Naive B cell (primary cell): ENCODE results near the gene MZB1. TPM values are rescaled to one million over a fixed set of nuclear protein-coding genes. Genes with fewer than 3 reads are reported as not detected.
A peak's percentile ranks its signal among the peaks of the same experiment; 100 is the strongest.
"Not testable (repeated sequence)": the region's sequence is repeated elsewhere in the genome, so short reads cannot be mapped to it uniquely, and the experiment has no call there.

Experiments used
- ATAC-seq, 2 donors: fragments of 150-1000 bp; cut with Tn5 transposase; 2 replicates each; pipeline ENCODE4 v1.10.0; 2021; ENCODE audit warnings: low read depth in 2 of 2, mild to moderate bottlenecking in 2 of 2, moderate library complexity in 2 of 2
- DNase-seq: peaks from one replicate; pipeline ENCODE4 v3.0.0; 2022
- H3K27ac Mint-ChIP-seq, 6 donors: one replicate each; pipeline ENCODE4 v1.8.0; 2020 to 2022; ENCODE audit warnings: mild to moderate bottlenecking in 6 of 6, mixed read lengths in 6 of 6, moderate library complexity in 5 of 6, inconsistent platforms in 2 of 6
- H3K27me3 Mint-ChIP-seq, 3 donors: one replicate each; pipeline ENCODE4 v1.8.0; 2021 to 2022; ENCODE audit warnings: mixed read lengths in 3 of 3, mild to moderate bottlenecking in 1 of 3
- H3K36me3 Mint-ChIP-seq, 2 donors: one replicate each; pipeline ENCODE4 v1.8.0; 2020 to 2022; ENCODE audit warnings: mixed read lengths in 2 of 2, inconsistent platforms in 1 of 2, mild to moderate bottlenecking in 1 of 2
- H3K4me1 Mint-ChIP-seq, 3 donors: one replicate each; pipeline ENCODE4 v1.8.0; 2020 to 2022; ENCODE audit warnings: mixed read lengths in 3 of 3, inconsistent platforms in 1 of 3, mild to moderate bottlenecking in 1 of 3, moderate library complexity in 1 of 3
- H3K4me3 Mint-ChIP-seq, 8 donors: one replicate each; pipeline ENCODE4 v1.8.0; 2020 to 2022; ENCODE audit warnings: mild to moderate bottlenecking in 8 of 8, mixed read lengths in 8 of 8, moderate library complexity in 8 of 8, inconsistent platforms in 2 of 8
- H3K9me3 Mint-ChIP-seq, 7 donors: one replicate each; pipeline ENCODE4 v1.8.0; 2020 to 2022; ENCODE audit warnings: mixed read lengths in 7 of 7, mild to moderate bottlenecking in 5 of 7, inconsistent platforms in 2 of 7, moderate library complexity in 1 of 7
- polyA plus RNA-seq, 6 donors: library from polyadenylated mRNA; unstranded; fragments of 300-500 nt; fragmentation: Illumina TruSeq; gene quantifications; one replicate each; pipeline ENCODE4 v1.2.3, GENCODE V29; 2021; ENCODE audit warnings: low read depth in 6 of 6

Gene MZB1
- polyA plus RNA-seq, 6 donors from 2014 or later, result 49.7 to 105 (median 88.1) TPM

DNA sequence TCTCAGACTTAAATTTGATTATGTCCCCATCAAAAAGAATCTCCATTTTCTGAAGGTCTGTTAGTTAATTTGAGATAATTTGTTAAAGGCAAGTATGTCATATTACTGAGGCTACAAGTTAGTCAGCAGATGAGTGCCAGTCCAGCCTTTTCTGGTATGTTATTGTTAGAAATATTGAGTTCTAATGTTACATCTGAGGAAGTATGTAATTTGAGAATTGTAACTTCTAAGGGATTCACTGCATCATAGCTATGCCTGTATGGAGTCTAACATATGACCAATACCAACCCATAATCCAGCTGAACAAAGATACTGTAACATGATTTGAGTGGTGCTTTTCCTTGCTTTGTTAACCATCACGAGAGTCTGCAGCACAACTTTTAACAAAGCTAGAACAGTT lies 20.5 kb downstream of the MZB1 start:
- ATAC-seq, result no peak
- no peak for DNase-seq
- Mint-ChIP-seq H3K9me3 (no peaks in the 10 kb centered on the region), H3K36me3 (peaks cover 4 to 17% of the 10 kb centered on the region in 2 donors), H3K27me3 (no peaks in the 10 kb centered on the region), H3K4me1 (no peaks in the 10 kb centered on the region), H3K4me3 (no peak overlapping the region), H3K27ac (peak overlapping the region in 1 of 6 donors; percentile 28)

DNA sequence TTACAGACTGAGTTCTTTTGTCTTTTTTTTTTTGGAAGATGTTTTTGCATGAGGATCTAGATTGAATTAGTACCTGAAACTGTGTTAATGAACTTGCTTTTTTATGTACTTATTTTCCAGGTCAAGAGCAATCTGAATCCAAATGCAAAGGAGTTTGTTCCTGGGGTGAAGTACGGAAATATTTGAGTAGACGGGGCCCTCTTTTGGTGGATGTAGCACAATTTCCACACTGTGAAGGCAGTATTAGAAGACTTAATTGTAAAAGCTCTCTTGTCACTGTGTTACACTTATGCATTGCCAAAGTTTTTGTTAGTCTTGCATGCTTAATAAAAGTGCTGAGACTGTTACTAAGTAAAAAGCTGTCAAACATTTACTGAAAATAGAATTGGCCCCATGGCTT lies 21.1 kb downstream of the MZB1 start:
- no peak for ATAC-seq
- no peaks in the 10 kb centered on the region for H3K4me1 Mint-ChIP-seq
- H3K36me3 Mint-ChIP-seq, result peaks cover 10 to 21% of the 10 kb centered on the region in 2 donors
- DNase-seq, result no peak
- peak overlapping the region in 3 of 6 donors; percentile 39 to 92 (median 66) for H3K27ac Mint-ChIP-seq
- no peaks in the 10 kb centered on the region for H3K27me3 Mint-ChIP-seq
- H3K4me3 Mint-ChIP-seq, result no peak overlapping the region
- H3K9me3 Mint-ChIP-seq, result no peaks in the 10 kb centered on the region

DNA sequence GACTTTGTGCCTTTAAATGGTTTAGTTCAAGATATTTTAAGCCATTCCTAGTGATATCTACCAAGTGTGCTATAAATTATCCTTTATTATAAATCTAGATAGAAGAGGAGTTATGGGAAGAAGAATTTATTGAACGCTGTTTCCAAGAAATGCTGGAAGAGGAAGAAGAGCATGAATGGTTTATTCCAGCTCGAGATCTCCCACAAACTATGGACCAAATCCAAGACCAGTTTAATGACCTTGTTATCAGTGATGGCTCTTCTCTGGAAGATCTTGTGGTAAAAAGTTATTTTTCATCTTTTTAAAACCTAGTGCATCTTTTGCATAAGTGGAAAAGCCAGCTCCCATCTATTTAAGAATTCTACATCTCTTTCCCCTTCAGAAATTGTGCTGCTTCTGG lies 25.2 kb downstream of the MZB1 start:
- DNase-seq (no peak), ATAC-seq (no peak)
- H3K9me3 Mint-ChIP-seq, result no peaks in the 10 kb centered on the region
- H3K36me3 Mint-ChIP-seq, result peaks cover 10 to 18% of the 10 kb centered on the region in 2 donors
- H3K27me3 Mint-ChIP-seq, result no peaks in the 10 kb centered on the region
- H3K27ac Mint-ChIP-seq, result peak overlapping the region in 1 of 6 donors; percentile 16
- H3K4me1 Mint-ChIP-seq, result peaks cover 0 to 10% (median 4%) of the 10 kb centered on the region in 3 donors
- H3K4me3 Mint-ChIP-seq, result no peak overlapping the region

DNA sequence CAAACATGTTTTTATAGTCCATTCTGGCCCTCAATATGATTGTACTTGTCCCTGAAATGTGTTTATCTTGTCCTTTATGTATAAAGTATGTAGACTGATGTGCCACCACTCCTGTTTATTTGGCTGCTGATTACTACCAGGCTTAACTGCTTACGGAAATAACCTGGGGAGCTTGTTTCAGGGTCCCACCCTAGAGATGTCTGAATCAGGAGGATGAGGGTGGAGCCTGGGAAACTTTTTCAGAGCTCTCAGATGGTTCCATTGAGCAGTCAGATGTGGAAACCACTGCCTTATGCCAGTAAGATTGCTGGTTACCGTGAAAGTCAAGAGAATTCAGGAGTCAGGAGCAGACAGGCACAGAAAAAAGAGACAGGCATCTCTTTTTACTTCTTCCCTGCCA lies 25.8 kb downstream of the MZB1 start:
- no peaks in the 10 kb centered on the region for H3K27me3 Mint-ChIP-seq
- H3K36me3 Mint-ChIP-seq, result peaks cover 10 to 16% of the 10 kb centered on the region in 2 donors
- DNase-seq, result no peak
- H3K4me3 Mint-ChIP-seq, result no peak overlapping the region
- H3K4me1 Mint-ChIP-seq, result peaks cover 0 to 10% (median 4%) of the 10 kb centered on the region in 3 donors
- H3K9me3 Mint-ChIP-seq, result no peaks in the 10 kb centered on the region
- H3K27ac Mint-ChIP-seq, result peak overlapping the region in 1 of 6 donors; percentile 16
- no peak for ATAC-seq

DNA sequence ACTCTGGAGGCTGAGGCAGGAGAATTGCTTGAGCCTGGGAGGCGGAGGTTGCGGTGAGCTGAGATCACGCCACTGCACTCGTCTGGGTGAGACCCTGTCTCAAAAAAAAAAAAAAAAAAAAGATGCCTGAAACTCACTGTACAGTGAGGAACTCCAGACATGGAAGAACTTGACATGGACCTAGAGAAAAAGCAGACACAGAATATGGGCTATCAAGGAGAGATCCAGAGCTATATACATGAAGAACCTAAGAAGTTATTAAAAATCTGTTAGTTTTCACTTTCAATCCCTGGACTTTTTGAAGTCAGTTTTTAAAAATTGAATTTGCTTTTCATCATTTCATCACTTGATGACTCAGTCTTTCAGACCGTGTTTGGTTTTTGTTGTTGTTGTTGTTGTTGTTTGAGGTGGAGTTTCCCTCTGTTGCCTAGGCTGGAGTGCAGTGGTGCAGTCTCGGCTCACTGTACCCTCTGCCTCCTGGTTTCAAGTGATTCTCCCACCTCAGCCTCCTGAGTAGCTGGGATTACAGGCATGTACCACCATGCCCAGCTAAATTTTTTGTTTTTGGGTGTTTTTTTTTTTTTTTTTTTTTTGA lies 27.8 kb downstream of the MZB1 start:
- Mint-ChIP-seq H3K27me3 (no peaks in the 10 kb centered on the region), H3K27ac (no peak overlapping the region), H3K36me3 (peaks cover 10% of the 10 kb centered on the region in 2 donors), H3K4me1 (peaks cover 13 to 20% (median 16%) of the 10 kb centered on the region in 3 donors), H3K4me3 (no peak overlapping the region), H3K9me3 (no peaks in the 10 kb centered on the region)
- ATAC-seq (no peak), DNase-seq (no peak)

DNA sequence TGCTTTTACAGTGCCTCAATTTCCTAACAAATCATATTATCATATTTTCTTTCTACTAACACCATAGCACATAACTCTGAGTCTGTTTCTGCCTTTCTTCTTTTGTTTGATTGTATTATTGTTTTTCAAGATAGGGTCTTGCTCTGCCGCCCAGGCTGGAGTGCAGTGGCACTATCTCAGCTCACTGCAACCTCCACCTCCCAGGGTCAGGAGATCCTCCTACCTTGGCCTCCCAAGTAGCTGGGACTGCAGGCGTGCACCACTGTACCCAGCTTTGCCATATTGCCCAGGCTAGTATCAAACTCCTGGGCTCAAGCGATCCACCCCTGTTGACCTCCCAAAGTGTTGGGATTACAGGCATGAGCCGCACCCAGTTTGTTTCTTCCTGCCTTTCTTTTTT lies 29.3 kb downstream of the MZB1 start:
- peaks cover 10% of the 10 kb centered on the region in 2 donors for H3K36me3 Mint-ChIP-seq
- H3K4me1 Mint-ChIP-seq, result peaks cover 13 to 27% (median 27%) of the 10 kb centered on the region in 3 donors
- no peak for DNase-seq
- peak overlapping the region in 1 of 8 donors; percentile 40 for H3K4me3 Mint-ChIP-seq
- H3K27me3 Mint-ChIP-seq, result no peaks in the 10 kb centered on the region
- ATAC-seq, result no peak
- peak overlapping the region in 2 of 6 donors; percentile 21 to 80 for H3K27ac Mint-ChIP-seq
- no peaks in the 10 kb centered on the region for H3K9me3 Mint-ChIP-seq

DNA sequence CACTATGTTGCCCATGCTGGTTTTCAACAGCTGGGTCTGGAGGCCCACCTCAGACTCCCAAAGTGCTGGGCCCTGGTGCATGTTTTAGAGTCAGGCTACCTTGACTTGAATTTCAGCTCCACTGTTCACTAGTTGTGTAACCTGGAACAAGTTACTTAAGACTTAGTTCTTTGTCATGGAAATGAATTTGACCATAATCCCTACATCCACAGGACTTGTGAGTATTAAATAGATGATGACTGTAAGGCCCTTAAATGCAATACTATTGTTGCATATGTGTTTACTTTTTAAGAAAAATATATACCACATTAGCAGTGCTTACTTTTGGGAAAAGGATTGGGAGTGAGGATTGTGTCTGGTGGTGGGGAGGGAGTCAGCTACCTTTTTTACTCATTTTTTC lies 31.6 kb downstream of the MZB1 start:
- Mint-ChIP-seq H3K27ac (peak overlapping the region in 1 of 6 donors; percentile 18), H3K4me1 (peaks cover 20 to 38% (median 35%) of the 10 kb centered on the region in 3 donors), H3K27me3 (no peaks in the 10 kb centered on the region), H3K36me3 (peaks cover 6 to 9% of the 10 kb centered on the region in 2 donors), H3K9me3 (peaks cover 0 to 7% (median 0%) of the 10 kb centered on the region in 7 donors), H3K4me3 (no peak overlapping the region)
- DNase-seq (no peak), ATAC-seq (no peak)

DNA sequence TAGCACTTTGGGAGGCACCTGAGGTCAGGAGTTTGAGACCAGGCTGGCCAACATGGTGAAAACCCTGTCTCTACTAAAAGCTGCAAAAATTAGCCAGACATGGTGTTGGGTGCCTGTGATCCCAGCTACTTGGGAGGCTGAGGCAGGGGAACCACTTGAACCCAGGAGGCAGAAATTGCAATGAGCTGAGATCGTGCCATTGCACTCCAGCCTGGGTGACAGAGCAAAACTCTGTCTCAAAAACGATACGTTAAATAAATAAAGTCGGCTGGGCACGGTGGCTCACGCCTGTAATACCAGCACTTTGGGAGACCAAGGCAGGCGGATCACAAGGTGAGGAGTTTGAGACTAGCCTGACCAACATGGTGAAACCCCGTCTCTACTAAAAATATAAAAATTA lies 33.8 kb downstream of the MZB1 start:
- not testable (repeated sequence) for DNase-seq, H3K36me3 Mint-ChIP-seq, H3K9me3 Mint-ChIP-seq, H3K27ac Mint-ChIP-seq, H3K27me3 Mint-ChIP-seq, ATAC-seq, H3K4me3 Mint-ChIP-seq
- peaks cover 24 to 41% (median 39%) of the 10 kb centered on the region in 3 donors for H3K4me1 Mint-ChIP-seq

DNA sequence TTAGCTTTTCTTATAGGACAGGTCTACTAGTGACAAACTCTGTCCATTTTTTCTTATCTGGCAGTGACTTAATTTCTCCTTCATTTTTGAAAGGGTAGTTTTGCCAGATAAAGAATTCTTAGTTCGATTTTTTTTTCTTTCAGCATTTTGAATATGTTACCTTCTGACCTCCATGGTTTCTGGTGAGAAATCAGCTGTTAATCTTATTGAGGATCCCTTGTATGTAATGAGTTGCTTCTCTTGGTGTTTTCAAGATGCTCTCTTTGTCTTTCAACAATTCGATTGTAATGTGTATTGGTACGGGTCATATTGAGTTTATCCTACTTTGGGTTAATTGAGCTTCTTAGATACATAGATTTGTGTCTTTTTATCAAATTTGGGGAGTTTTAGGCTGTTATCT lies 35.5 kb downstream of the MZB1 start:
- Mint-ChIP-seq H3K36me3 (peaks cover 6 to 9% of the 10 kb centered on the region in 2 donors), H3K27me3 (no peaks in the 10 kb centered on the region), H3K27ac (peak overlapping the region in 1 of 6 donors; percentile 75), H3K9me3 (peaks cover 0 to 7% (median 0%) of the 10 kb centered on the region in 7 donors), H3K4me3 (no peak overlapping the region), H3K4me1 (peaks cover 20 to 47% (median 38%) of the 10 kb centered on the region in 3 donors)
- ATAC-seq (no peak), DNase-seq (no peak)

DNA sequence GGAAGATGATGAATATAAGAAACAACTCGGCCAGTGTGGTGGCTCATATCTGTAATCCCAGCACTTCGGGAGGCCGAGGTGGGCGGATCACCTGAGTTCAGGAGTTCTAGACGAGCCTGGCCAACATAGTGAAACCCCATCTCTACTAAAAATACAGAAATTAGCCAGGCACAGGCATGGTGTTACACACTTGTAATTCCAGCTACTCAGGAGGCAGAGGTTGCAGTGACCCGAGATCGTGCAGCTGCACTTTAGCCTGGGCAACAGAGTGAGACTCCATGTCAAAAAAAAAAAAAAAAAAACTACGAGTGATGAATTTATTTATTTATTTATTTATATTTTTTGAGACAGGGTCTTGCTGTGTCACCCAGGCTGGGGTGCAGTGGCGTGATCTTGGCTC lies 41.9 kb downstream of the MZB1 start:
- not testable (repeated sequence) for H3K9me3 Mint-ChIP-seq, DNase-seq, H3K27me3 Mint-ChIP-seq, H3K36me3 Mint-ChIP-seq, ATAC-seq, H3K4me3 Mint-ChIP-seq
- Mint-ChIP-seq H3K4me1 (peaks cover 28 to 69% (median 58%) of the 10 kb centered on the region in 3 donors), H3K27ac (peak overlapping the region in 1 of 6 donors; percentile 41)

DNA sequence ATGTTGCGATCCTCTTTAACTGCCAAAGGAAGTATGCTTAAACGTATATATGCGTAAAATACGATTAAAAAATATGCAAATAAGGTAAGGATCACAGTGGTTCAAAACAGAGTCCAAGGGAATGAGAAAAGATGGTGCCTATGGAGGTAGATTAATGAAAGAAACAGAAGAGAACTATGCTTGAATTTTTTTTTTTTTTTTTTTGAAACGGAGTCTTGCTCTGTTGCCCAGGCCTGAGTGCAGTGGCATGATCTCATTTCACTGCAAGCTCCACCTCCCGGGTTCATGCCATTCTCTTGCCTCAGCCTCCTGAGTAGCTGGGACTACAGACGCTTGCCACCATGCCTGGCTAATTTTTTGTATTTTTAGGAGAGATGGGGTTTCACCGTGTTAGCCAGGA lies 44.3 kb downstream of the MZB1 start:
- H3K4me3 Mint-ChIP-seq, result peak overlapping the region in 4 of 8 donors; percentile 16 to 75 (median 35)

DNA sequence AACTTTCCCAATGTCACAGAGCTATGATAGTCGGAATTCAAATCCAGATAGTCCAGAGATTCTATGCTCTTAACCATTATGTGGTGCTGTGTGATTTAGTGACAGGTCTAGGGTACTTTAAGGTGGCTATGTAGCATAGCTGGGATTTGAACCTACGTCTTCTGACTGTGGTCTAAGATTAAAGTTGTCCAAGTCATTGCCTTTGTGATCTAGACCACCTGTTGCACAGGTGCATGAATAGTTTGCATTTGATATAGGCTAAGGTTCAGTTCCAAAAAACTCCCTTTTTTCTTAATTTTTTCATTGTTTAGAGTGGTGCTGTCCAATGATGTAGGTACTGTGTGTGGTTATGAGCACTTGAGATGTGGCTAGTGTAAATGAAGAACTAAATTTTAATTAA lies 45.5 kb downstream of the MZB1 start:
- ATAC-seq (no peak), DNase-seq (no peak)
- Mint-ChIP-seq H3K4me1 (peaks cover 40 to 76% (median 68%) of the 10 kb centered on the region in 3 donors), H3K36me3 (peaks cover 7% of the 10 kb centered on the region in 2 donors), H3K27me3 (no peaks in the 10 kb centered on the region), H3K4me3 (peak overlapping the region in 6 of 8 donors; percentile 19 to 99 (median 55)), H3K9me3 (no peaks in the 10 kb centered on the region), H3K27ac (peak overlapping the region in 2 of 6 donors; percentile 42 to 99)

More for the DNA sequence above, 44.3 kb downstream of the MZB1 start:
- H3K9me3 Mint-ChIP-seq, H3K36me3 Mint-ChIP-seq, H3K27me3 Mint-ChIP-seq, ATAC-seq, DNase-seq: not testable (repeated sequence)
- H3K4me1 Mint-ChIP-seq, result peaks cover 39 to 80% (median 74%) of the 10 kb centered on the region in 3 donors
- peak overlapping the region in 3 of 6 donors; percentile 34 to 54 (median 42) for H3K27ac Mint-ChIP-seq

DNA sequence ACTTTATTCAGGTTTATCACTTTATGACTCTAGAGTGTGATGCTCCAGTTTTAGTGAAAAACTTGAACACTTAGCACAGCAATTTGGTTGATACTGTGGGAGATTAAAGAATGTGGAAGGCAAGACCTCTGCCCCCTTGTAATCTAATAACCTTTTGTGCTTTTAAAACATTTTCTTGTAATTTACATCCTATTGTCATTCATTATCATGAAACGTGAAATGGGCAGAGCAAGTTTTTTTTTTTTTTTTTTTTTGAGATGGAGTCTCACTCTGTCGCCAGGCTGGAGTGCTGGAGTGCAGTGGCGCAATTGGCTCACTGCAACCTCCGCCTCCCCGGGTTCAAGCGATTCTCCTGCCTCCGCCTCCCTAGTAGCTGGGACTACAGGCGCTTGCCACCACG lies 46.2 kb downstream of the MZB1 start:
- Mint-ChIP-seq H3K4me3 (peak overlapping the region; percentile 50 to 99 (median 98)), H3K27ac (peak overlapping the region in 4 of 6 donors; percentile 44 to 99 (median 98)), H3K27me3 (no peaks in the 10 kb centered on the region), H3K4me1 (peaks cover 39 to 70% (median 63%) of the 10 kb centered on the region in 3 donors), H3K36me3 (peaks cover 7% of the 10 kb centered on the region in 2 donors), H3K9me3 (no peaks in the 10 kb centered on the region)
- DNase-seq, result no peak
- no peak for ATAC-seq

DNA sequence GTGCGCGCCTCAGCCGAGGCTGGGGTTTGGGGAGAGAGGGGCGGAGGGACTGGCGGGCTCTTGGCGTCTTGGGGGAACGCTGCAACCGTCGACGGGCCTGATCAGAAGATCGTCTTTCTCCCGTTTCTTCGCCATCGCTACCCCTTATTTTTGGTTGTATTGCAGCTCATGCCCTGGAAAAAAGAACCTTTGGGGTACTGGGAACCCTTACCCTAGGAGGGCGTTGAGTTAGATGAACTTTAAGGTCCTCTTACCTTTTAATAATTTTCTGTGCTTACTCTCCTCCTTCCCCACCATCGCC lies 47.3 kb downstream of the MZB1 start:
- ATAC-seq, result peak in 1 of 2 donors; percentile 69

More for the DNA sequence above, 47.3 kb downstream of the MZB1 start:
- Mint-ChIP-seq H3K4me3 (peak overlapping the region; percentile 94 to 99 (median 98)), H3K9me3 (no peaks in the 10 kb centered on the region), H3K36me3 (peaks cover 7% of the 10 kb centered on the region in 2 donors), H3K27me3 (no peaks in the 10 kb centered on the region), H3K4me1 (peaks cover 39 to 62% (median 58%) of the 10 kb centered on the region in 3 donors), H3K27ac (peak overlapping the region; percentile 98 to 99 (median 99))
- DNase-seq, result no peak
